HepG2 (cell line): ENCODE results near the gene GLCE. TPM values are rescaled to one million over a fixed set of nuclear protein-coding genes. Genes with fewer than 3 reads are reported as not detected.

Experiments
- CC2D1A ChIP-seq: sonication (generic); formaldehyde crosslinking; IDR thresholded peaks from 2 replicates; pipeline ENCODE4 v1.8.1; 2023; ENCODE audit warnings: mild to moderate bottlenecking, missing genetic modification reagents
- ERF ChIP-seq: IDR thresholded peaks from 2 replicates; pipeline ENCODE4 v1.6.1; 2018; ENCODE audit warnings: missing biosample characterization, missing genetic modification reagents
- HIC2 ChIP-seq: sonication (generic); formaldehyde crosslinking; IDR thresholded peaks from 2 replicates; pipeline ENCODE4 v1.9.0; 2022; ENCODE audit warnings: low read depth, missing genetic modification reagents
- NCOA1 ChIP-seq: sonication (generic); formaldehyde crosslinking; IDR thresholded peaks from 2 replicates; pipeline ENCODE4 v1.9.0; 2021; ENCODE audit warnings: missing genetic modification reagents
- NFIC ChIP-seq: IDR thresholded peaks from 2 replicates; pipeline ENCODE4 v1.6.1; 2012; ENCODE audit warnings: mild to moderate bottlenecking, low read length, inconsistent platforms
- SMARCE1 ChIP-seq: fragments of 450-650 bp; IDR thresholded peaks from 2 replicates; pipeline ENCODE4 v1.6.1; 2017; ENCODE audit warnings: borderline replicate concordance
- TRIM22 ChIP-seq: fragments of 450-650 bp; IDR thresholded peaks from 2 replicates; pipeline ENCODE4 v1.6.1; 2017
- ZBTB3 ChIP-seq: sonication (generic); formaldehyde crosslinking; IDR thresholded peaks from 2 replicates; pipeline ENCODE4 v1.4.0; 2020; ENCODE audit warnings: low read depth, mild to moderate bottlenecking, moderate library complexity, missing genetic modification reagents, borderline replicate concordance
- ZNF10 ChIP-seq: sonication (generic); formaldehyde crosslinking; IDR thresholded peaks from 2 replicates; pipeline ENCODE4 v1.4.0; 2020; ENCODE audit warnings: mild to moderate bottlenecking, low read depth, missing genetic modification reagents, borderline replicate concordance
- ZNF567 ChIP-seq: sonication (generic); formaldehyde crosslinking; IDR thresholded peaks from 2 replicates; pipeline ENCODE4 v1.8.1; 2023; ENCODE audit warnings: mild to moderate bottlenecking, missing genetic modification reagents, borderline replicate concordance
- polyA plus RNA-seq, 8 experiments: library from polyadenylated mRNA; depleted of rRNA in 3 of 8; stranded (reverse) in 7 of 8; unstranded in 1 of 8; fragments of >200 nt; fragmentation: Illumina TruSeq in 4 of 8; extraction: Trizol in 4 of 8; gene quantifications; 2 replicates each; pipeline versions ENCODE4 v1.2.1 to v1.2.3, GENCODE V29; 2011 to 2016; ENCODE audit warnings: low read depth in 4 of 8, missing spikeins in 1 of 8, mixed read lengths in 1 of 8; ENCODE audit not compliant: insufficient read depth in 1 of 8
- total RNA-seq, 5 experiments: library from RNA; depleted of rRNA; stranded (reverse); fragments of >200 nt; fragmentation: Illumina TruSeq; extraction: Trizol; gene quantifications; 2 replicates each; pipeline ENCODE4 v1.2.3, GENCODE V29; 2016; ENCODE audit warnings: low read depth in 1 of 5
- TF ChIP-seq, protein P1 (sequence below): sonication (generic); formaldehyde crosslinking; conservative IDR thresholded peaks from 2 replicates; pipeline ENCODE4 v1.8.0; 2022; ENCODE audit warnings: low read depth, missing genetic modification reagents
- TF ChIP-seq, protein P2 (sequence below), 2 experiments: sonication (generic) in 1 of 2; formaldehyde crosslinking in 1 of 2; IDR thresholded peaks; 2 replicates each; pipeline versions ENCODE4 v1.4.0 to v1.6.1; 2018 to 2020; ENCODE audit warnings: missing genetic modification reagents in 2 of 2, borderline replicate concordance in 1 of 2, low read depth in 1 of 2, mild to moderate bottlenecking in 1 of 2, missing biosample characterization in 1 of 2

GLCE gene
- total and polyA plus RNA-seq, 2 of the 13 experiments (the other 11 are each of a cell fraction or from before 2014, with no cell fraction given), result 12.9 to 23.4 TPM

GRCh38 chr15:69119683-69120395 is 40.6 kb upstream of the GLCE start (continued):
- TF ChIP-seq HIC2 (no peak), ZBTB3 (CRISPR knock-in tag) (no peak), CC2D1A (CRISPR knock-in tag) (no peak), TRIM22 (no peak), SMARCE1 (no peak), NFIC (no peak), NCOA1 (no peak), ZNF10 (no peak), ZNF567 (CRISPR knock-in tag) (no peak), ERF (CRISPR knock-in tag) (no peak)
- TF ChIP-seq, protein P1, sequence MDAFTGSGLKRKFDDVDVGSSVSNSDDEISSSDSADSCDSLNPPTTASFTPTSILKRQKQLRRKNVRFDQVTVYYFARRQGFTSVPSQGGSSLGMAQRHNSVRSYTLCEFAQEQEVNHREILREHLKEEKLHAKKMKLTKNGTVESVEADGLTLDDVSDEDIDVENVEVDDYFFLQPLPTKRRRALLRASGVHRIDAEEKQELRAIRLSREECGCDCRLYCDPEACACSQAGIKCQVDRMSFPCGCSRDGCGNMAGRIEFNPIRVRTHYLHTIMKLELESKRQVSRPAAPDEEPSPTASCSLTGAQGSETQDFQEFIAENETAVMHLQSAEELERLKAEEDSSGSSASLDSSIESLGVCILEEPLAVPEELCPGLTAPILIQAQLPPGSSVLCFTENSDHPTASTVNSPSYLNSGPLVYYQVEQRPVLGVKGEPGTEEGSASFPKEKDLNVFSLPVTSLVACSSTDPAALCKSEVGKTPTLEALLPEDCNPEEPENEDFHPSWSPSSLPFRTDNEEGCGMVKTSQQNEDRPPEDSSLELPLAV (CRISPR knock-in tag), result no peak
- TF ChIP-seq, protein P2, sequence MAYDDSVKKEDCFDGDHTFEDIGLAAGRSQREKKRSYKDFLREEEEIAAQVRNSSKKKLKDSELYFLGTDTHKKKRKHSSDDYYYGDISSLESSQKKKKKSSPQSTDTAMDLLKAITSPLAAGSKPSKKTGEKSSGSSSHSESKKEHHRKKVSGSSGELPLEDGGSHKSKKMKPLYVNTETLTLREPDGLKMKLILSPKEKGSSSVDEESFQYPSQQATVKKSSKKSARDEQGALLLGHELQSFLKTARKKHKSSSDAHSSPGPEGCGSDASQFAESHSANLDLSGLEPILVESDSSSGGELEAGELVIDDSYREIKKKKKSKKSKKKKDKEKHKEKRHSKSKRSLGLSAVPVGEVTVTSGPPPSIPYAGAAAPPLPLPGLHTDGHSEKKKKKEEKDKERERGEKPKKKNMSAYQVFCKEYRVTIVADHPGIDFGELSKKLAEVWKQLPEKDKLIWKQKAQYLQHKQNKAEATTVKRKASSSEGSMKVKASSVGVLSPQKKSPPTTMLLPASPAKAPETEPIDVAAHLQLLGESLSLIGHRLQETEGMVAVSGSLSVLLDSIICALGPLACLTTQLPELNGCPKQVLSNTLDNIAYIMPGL (CRISPR knock-in tag; IDR thresholded peaks at IDR 0.05; ENCODE audit: borderline replicate concordance in 1 of 2, low read depth in 1 of 2), result no peak
- TF ChIP-seq, all 625 proteins: peak for 0
